Effector CD8-positive, alpha-beta T cell (primary cell): ENCODE data around the gene EIF6.
"Not testable (repeated sequence)": the region's sequence is repeated elsewhere in the genome, so short reads cannot be mapped to it uniquely, and the experiment has no call there.

ENCODE experiments used
- DNase-seq: peaks from one replicate; lab custom pipeline; 2025; lab: John Stamatoyannopoulos, UW

EIF6 gene

DNA sequence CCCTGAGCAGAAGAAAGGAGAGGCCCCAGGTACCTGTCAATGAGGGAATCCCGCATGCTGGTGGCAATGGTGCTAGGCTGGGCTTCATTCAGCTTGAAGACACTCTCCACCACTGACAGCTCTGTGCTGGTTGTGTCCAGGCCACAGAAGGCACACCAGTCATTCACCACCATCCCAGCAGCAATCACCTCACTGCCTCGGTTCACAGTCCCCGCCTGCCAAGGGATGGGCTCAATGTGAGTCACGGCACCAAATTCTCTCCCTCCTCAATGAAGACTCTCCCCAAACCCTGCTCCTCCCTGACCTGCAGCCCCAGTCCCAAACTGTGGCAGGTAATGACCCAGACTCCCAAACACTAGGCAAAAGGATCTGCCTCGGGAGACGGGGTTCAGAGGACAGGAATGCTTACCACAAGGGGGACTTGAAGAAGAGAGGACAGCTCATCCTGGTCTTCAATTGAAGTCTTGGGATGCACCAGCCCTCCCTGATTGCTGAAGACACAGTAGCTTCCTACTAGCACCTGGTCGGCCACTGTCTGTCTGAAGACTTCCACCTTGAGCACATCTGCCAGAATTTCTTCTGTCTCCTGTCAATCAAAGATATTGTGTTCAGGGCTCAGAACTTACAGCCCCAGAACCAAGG, 4.9 kb downstream of the EIF6 start:
- no peak for DNase-seq

DNA sequence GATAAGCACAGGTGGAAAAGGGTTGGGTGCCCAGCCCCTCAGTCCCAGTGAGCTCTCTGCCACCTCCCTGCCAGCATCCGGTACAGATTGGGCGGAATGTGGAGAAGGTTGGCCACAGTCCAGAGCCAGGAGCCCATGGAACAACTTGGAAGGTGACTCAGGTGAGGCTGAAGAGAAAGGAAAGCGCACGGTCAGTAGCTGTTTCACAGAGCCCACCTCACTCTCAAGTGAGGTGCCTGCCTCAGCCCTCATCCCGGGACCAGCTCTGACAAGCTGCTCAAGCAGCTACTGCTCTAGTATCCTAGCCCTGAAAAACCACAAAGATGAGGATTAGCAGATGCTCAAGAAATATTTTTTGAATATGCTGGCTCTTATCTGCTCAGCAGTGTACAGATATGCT, 5.5 kb downstream of the EIF6 start:
- DNase-seq, result no peak

DNA sequence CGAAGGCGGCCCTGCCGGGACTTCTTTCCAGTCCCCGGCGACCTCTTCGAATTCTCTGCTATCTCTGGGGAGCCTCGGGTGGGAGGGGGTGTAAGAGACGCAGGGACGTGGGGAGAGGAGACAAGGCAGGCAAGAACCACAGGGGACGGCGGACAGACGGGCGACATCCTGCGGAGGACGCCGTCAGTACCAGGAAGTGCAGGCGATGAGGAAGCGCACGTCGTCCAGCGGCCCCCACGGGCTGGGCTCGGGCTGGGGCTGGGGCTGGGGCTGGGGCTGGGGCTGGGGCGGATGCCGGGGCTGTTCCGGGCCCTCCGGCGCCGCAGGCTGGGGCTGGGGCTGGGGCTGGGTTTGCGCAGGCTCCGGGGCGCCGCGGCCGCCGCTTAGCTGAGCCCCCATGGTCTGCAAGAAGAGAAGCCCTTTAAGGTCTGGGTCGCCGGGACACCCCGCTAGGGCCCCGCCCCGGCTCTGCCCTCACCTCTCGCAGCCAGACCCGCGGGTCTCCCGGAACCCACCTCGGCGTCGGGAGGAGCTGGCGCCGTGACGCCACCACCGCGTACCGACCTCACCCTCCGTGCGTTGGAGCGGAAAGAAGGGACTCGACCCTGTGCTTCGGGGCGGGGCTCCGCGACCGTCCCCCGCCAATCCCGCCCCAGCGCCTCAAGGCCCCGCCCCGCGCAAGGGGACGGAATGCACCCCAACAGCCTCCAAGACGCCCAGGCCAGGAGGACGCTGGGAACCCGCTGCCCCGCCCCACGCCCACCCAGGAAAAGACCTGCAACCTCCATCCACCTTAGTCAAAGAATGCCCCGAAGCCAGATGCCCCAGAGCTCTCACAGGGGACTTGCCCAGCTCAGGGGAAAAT, 6.8 kb downstream of the EIF6 start, which contains the start of gene MMP24OS:
TSS of gene MMP24OS (minus strand) at position 592 of the 865 bp plus-strand sequence. CDS start at position 399, 193 bp downstream.
- DNase-seq, result peak; percentile 84

DNA sequence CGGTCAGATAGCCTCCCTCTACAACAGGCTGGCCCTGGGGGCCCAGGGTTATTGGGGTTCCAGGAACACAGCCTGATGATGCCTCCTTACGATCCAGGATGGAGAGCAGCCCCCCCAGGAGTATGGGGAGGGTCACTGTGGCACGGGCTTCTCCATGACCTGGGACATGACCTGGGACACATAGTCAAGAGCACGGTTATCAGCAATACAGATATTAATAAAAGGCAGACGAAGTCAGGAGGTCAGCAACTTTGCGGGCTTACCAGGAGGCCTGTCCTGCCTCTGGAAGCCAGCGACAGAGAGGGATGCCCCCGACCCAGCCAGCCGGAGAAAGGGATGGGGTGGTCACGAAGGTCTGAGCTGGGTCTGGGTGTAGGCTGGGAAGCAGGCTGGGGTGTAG, 7.4 kb downstream of the EIF6 start:
- no peak for DNase-seq

DNA sequence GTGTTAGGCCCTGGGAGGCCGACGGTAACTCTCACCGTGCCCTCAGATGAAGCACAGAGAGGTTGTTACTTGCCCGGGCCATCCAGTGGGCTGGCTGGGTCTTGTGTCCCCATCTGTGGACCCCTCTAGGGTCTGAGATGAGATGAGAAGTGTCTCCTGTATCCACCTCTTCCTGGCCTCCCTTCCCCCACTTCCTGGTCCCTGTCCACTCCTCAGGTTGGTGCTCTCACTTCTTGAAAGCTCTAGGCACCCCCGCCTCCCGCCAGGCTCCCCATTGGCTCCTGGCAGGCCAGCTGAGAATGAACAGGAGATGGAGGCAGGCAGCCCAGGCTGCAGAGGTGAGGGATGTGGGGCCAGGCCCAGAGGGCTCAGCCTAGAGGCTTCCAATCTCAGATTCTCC, 8.2 kb downstream of the EIF6 start:
- no peak for DNase-seq

DNA sequence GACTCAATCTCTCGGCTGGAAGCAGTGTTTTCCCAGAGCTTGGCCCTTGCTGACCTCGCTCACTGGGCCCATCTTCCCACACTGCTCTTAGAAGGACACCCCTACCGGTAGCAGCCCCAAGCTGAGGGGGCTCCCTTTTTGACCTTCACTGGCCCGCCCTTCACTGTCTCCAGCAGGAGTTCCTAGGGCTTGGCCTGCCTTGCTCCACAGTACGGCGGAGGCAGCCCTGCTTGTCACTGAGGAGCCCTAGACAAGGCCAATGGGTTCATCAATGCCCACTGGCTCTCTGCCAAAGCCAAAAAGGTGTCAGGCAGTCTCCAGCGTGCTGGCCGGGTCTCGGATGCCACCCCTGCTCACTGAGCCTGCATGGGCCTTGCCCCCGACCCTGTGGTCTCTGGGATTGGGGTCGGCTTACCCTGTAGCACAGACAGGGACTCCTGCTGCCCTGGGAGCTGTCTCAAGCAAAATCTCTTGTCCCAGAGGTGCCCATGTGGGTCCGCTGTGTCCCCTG, 8.8 kb downstream of the EIF6 start:
- DNase-seq, result no peak

DNA sequence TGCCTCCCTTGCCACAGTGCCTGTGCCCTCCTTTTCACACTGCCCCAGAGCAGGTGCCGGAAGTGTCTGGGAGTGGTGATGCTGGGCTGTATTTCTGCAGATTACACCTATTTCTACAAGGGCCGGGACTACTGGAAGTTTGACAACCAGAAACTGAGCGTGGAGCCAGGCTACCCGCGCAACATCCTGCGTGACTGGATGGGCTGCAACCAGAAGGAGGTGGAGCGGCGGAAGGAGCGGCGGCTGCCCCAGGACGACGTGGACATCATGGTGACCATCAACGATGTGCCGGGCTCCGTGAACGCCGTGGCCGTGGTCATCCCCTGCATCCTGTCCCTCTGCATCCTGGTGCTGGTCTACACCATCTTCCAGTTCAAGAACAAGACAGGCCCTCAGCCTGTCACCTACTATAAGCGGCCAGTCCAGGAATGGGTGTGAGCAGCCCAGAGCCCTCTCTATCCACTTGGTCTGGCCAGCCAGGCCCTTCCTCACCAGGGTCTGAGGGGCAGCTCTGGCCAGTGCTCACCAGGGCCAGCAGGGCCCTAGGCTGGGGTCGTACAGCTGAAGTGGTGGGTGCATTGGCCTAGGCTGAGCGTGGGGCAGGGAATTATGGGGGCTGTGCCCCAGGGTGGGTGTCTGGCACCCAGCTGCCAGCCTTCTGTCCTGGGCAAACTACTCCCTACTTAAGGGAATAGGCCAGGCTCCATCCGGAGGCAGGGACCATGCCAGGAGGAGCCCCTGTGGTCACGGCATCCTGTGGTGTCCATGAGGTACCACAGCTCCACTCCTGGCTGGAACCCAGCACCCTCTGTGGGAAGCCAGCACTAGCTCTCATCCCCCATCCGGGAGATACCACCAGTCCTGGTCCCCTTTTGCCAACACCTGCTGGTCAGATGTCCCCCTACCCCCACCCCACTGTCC, 10.1 kb downstream of the EIF6 start:
- DNase-seq, result no peak

DNA sequence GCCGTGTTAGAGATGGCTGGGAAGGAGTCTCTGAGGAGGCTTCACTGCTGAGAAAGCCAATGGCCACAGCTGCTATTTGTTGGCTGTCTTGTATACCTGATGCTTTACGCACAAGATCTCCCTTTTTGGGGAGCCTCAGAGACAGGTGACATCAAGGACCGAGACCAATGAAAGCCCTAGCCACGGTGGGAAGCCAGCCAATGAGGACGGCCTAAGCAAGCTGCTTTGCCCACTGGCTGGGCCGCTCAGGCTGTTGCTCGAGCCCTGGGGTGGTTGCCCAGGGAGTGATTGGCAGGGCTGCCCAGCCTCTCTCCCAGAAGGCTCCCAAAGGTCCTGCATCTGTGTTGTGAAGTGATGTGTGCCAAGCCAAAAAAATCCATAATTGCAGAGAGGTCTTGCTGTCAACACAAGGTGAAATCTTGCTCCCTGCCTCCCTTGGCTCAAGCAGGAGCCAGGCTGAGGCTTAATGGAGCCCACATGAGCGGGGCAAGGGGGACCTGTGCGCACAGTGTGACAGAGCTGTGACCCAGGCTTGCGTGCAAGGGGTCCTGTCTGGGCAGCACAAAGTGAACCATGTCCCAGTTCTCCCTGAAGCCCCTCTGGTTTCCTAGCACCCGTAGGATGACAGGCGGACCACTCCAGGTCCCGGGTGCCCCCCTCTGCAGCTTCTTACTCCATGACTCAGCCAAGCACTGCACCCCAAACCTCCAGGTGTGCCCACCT, 11.0 kb downstream of the EIF6 start:
- DNase-seq, result no peak

DNA sequence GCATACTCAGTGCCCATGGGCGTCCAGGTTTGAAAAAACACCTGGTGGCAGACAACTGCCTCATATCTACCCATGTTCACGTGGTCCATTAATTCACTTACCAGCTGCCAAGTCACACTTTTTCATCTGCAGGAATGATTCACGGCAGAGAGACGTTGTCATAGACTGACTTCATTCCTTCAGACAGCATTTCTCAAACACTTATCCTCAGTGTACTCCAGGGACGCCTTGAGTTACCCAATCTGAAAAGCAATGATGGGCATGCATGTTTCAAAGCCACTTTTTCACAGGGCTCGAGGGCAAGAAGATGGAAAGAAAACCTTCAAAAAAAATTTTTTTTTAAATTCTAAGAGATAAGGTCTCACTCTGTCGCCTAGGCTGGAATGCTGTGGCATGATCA, 12.7 kb downstream of the EIF6 start:
- no peak for DNase-seq

DNA sequence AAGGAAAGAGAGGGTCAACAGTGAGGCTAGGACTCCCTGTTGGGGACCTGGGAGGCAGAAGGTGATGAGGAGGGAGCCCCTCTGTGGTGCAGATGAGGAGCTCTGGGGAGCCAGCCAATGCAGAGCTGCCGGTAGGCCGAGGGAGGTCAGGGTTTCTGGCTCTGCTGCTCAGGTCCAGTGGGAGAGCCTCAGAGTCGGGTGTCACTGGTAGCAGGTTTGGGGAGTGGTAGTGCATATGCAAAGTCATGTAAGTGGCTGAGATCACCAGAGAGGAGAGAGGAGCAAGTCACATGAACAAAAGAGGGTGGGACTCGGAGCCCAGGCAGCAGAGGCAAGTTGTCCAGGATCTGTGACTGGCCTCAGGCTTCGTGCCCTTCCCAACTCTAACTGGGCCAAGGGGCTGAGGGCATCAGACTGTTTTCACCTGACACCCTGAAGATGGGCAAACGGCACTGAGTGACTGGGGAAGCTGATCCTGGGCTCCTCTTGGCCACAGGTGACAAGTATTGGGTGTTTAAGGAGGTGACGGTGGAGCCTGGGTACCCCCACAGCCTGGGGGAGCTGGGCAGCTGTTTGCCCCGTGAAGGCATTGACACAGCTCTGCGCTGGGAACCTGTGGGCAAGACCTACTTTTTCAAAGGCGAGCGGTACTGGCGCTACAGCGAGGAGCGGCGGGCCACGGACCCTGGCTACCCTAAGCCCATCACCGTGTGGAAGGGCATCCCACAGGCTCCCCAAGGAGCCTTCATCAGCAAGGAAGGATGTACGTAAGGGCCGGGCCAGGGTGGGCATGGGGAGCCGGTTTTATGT, 13.3 kb downstream of the EIF6 start:
- DNase-seq, result no peak

DNA sequence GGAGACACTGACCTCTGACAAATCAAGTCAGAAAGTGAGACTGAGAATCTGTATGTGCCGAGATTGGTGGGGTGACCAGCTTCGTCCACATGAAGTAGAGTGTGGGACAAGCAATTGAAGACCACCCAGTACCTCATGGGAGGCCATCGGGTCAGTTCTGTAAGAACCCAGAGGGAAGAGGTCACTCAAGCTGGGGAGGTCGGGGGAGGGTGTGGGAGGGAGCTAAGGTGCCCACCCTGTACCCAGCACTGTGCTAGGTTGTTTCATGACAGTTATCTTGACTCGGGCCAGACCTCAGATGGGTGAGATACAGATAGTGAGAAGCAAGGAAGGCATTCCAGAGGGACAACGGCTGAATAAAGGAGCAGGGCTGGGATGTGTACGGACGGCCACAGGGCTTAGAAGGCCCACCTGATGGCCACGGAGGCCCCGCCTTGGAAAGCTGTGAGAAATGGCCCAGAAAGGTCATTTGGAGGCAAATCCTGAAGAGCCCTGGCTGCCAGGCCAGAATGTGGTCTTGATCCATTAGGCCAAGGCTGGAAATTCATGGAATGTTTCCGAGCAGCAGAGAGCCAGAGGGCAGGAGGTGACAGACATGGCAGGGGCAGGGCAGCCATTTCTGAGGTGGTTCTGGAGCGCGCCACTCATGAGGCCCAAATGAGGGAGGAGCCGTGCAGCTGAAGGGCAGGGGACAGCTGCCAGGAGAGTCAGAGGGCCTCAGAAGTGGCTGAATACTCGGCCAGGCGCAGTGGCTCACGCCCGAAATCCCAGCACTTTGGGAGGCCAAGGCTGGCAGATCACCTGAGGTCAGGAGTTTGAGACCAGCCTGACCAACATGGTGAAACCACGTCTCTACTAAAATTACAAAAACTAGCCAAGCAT, 14.3 kb downstream of the EIF6 start:
- no peak for DNase-seq

DNA sequence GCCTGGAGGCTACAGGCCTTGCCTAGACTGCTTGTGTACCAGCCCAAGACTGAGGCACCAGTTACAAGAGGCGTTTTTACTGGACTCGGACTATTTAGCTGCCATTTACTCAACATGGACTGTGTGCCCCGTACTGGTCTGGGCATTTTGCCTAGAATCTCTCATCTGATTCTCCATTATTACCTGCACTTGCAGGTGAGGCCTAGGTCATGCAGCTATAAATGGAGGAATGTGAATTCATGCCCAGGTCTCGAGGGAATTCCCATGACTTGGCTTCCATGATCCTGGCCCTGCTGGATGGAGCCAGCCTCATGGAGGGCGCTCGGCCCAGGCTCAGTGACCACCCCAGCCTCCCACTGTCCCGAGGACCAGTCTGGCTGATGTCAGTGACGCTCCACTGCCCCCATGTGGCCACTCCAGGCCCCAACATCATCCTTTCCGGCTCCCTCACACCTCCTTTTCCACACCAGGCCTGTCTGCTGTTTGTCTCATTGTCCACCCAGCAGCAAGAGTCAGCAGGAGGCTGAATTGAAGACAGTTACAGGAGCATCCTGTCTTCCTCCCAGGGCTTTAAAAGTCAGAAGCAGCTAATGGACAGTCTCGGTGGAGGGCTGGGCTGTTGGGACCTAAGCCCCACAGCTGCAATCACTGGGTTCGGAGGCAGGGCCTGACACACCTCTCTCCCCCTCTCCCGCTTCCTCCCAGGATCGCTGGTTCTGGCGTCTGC, 15.4 kb downstream of the EIF6 start:
- peak; percentile 7 for DNase-seq

DNA sequence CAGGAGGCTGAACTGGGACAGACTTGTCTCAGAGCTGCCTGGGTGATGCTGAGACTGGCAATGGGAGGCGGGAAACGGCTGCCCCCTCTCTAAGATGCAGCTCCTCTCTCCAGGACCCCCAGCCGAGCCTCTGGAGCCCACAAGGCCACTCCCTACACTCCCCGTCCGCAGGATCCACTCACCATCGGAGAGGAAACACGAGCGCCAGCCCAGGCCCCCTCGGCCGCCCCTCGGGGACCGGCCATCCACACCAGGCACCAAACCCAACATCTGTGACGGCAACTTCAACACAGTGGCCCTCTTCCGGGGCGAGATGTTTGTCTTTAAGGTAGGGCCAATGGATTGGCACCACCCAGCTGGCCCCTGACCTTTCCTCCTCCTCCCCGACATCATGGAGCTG, 17.5 kb downstream of the EIF6 start:
- no peak for DNase-seq

DNA sequence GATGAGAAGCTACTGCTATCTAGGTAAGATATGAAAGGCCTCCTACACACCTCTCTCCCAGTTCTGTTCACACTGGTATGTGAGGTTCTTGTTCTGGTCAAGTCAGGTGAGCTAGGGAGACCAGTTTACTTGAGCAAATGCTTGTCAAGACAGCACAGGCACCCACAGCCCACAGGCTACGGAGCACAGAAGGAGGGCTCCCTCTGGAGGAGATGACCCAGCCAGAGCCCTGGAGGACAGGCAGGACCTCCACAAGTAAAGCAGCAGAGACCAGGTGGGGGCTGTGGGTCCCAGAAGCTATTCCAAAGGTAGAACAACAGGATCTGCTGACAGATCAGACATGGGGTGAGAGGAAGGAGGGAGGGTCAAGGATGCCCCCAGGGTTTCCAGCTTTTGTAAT, 19.8 kb downstream of the EIF6 start:
- no peak for DNase-seq

DNA sequence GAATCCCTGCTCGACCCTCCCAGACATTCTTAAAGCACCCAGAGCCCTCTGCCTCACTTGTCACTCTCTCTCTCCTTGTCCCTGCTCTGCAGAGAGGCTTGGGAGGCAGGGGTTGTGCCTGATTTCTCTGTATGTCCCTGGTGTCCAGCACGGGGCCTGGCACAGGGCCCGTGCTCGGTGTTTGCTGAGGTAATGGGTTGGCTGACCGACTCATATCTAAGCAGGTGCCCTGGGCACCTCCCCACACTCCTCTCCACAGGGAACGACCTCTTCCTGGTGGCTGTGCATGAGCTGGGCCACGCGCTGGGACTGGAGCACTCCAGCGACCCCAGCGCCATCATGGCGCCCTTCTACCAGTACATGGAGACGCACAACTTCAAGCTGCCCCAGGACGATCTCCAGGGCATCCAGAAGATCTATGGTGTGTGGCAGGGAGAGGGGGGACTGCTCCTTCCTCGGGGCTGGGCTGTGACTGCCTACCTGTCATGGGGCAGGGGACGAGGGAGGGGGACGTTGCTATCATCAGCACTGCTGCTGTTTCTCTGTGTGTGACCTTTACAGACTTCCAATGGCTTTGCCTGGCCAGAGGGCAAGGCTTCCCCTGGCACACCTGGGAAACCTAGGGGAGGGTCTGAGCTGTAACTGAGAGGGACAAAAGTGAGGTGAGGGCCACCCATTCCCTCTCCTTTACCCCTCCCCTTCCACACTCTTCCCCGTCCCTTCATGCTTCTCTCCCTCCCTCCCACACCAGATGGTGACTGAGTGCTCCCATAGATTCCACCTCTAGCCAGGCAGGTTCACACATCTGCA, 20.8 kb downstream of the EIF6 start:
- no peak for DNase-seq

DNA sequence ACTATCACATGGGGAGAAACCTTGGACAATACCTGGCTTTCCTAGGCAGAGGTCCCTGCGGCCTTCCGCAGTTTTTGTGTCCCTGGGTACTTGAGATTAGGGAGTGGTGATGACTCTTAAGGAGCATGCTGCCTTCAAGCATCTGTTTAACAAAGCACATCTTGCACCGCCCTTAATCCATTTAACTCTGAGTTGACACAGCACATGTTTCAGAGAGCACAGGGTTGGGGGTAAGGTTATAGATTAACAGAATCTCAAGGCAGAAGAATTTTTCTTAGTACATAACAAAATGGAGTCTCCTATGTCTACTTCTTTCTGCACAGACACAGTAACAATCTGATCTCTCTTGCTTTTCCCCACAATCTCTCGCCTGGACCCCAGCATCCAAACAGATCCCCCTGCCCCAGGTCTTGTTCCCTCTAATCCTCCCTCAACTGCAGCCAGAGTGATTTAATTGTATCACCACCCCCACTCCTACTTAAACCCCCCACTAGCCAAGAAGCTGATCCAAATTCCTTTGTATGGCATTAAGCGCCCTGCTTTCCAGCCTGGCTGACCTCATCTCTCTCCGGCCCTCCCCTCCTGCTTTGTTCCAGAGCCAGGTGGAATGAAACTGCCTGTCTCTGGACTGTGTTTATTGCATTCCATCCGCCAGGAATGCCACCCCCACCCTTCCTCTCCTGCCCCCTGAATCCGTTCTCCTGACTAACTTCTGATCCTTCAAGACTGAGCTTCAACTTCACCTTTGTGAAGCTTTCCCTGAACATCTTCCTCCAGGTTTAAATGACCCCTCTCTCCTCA, 21.6 kb downstream of the EIF6 start:
- DNase-seq, result not testable (repeated sequence)

DNA sequence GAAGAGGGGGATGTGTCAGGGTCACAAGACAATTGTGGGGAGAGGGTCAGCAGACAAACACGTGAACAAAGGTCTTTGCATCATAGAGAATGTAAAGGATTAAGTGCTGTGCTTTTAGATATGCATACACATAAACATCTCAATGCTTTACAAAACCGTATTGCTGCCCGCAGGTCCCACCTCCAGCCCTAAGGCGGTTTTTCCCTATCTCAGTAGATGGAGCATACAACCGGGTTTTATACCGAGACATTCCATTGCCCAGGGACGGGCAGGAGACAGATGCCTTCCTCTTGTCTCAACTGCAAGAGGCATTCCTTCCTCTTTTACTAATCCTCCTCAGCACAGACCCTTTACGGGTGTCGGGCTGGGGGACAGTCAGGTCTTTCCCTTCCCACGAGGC, 22.3 kb downstream of the EIF6 start:
- not testable (repeated sequence) for DNase-seq
